MG63 (cell line): ENCODE measurements around the gene CAPRIN2. TPM values are rescaled to one million over a fixed set of nuclear protein-coding genes. Genes with fewer than 3 reads are reported as not detected.

Experiments used
- DNase-seq: peaks from one replicate; pipeline ENCODE4 v3.0.0-alpha.2; 2020
- H3K27me3 ChIP-seq: fragments of 250-450 bp; sonication (Bioruptor Pico); 2 replicates; pipeline ENCODE4 v1.5.1; 2020; ENCODE audit warnings: mild to moderate bottlenecking, moderate library complexity
- H3K36me3 ChIP-seq: fragments of 250-450 bp; sonication (Bioruptor Pico); 2 replicates; pipeline ENCODE4 v1.5.1; 2020; ENCODE audit warnings: mild to moderate bottlenecking, moderate library complexity
- H3K4me3 ChIP-seq: fragments of 250-450 bp; sonication (Bioruptor Pico); 2 replicates; pipeline ENCODE4 v1.5.1; 2020; ENCODE audit warnings: mild to moderate bottlenecking, moderate library complexity
- H3K9me3 ChIP-seq: fragments of 250-450 bp; sonication (Bioruptor Pico); 2 replicates; pipeline ENCODE4 v1.5.1; 2020; ENCODE audit warnings: mild to moderate bottlenecking, moderate library complexity
- total RNA-seq: library from RNA; depleted of rRNA; stranded (reverse); fragments of >200 nt; shearing (Covaris generic); gene quantifications from 2 replicates; pipeline ENCODE4 v1.2.3, GENCODE V29; 2014; ENCODE audit warnings: low replicate concordance

Gene CAPRIN2
- total RNA-seq, 1 experiment from 2014 or later: 14.2 TPM

- Histone ChIP-seq H3K4me3 (no peak overlapping the region), H3K27me3 (no peaks in the 10 kb centered on the region), H3K9me3 (no peaks in the 10 kb centered on the region), H3K36me3 (peaks cover 31% of the 10 kb centered on the region)
- DNase-seq: no peak
Measured at GRCh38 chr12:30732954-30733637, 21.7 kb downstream of the CAPRIN2 start.

- Histone ChIP-seq H3K4me3 (no peak overlapping the region), H3K27me3 (no peaks in the 10 kb centered on the region), H3K36me3 (peaks cover 33% of the 10 kb centered on the region), H3K9me3 (no peaks in the 10 kb centered on the region)
- DNase-seq: no peak
Measured at GRCh38 chr12:30730011-30730410, 24.7 kb downstream of the CAPRIN2 start.

GRCh38 chr12:30729547-30729946 is 25.2 kb downstream of the CAPRIN2 start:
- no peak for DNase-seq
- H3K27me3 ChIP-seq: no peaks in the 10 kb centered on the region
- no peaks in the 10 kb centered on the region for H3K9me3 ChIP-seq
- no peak overlapping the region for H3K4me3 ChIP-seq
- H3K36me3 ChIP-seq: peaks cover 36% of the 10 kb centered on the region

- Histone ChIP-seq H3K4me3 (no peak overlapping the region), H3K9me3 (no peaks in the 10 kb centered on the region), H3K27me3 (no peaks in the 10 kb centered on the region), H3K36me3 (peaks cover 33% of the 10 kb centered on the region)
- no peak for DNase-seq
Measured at GRCh38 chr12:30726647-30727046, 28.1 kb downstream of the CAPRIN2 start.

GRCh38 chr12:30725739-30726138 is 29.0 kb downstream of the CAPRIN2 start:
- no peak overlapping the region for H3K4me3 ChIP-seq
- H3K9me3 ChIP-seq: no peaks in the 10 kb centered on the region
- no peak for DNase-seq
- no peaks in the 10 kb centered on the region for H3K27me3 ChIP-seq
- peaks cover 39% of the 10 kb centered on the region for H3K36me3 ChIP-seq

GRCh38 chr12:30719060-30719459 is 35.7 kb downstream of the CAPRIN2 start:
- Histone ChIP-seq H3K27me3 (no peaks in the 10 kb centered on the region), H3K4me3 (no peak overlapping the region), H3K9me3 (no peaks in the 10 kb centered on the region), H3K36me3 (peaks cover 52% of the 10 kb centered on the region)
- DNase-seq: peak; percentile 84

- DNase-seq: no peak
- Histone ChIP-seq H3K36me3 (peaks cover 33% of the 10 kb centered on the region), H3K4me3 (no peak overlapping the region), H3K27me3 (no peaks in the 10 kb centered on the region), H3K9me3 (no peaks in the 10 kb centered on the region)
Measured at GRCh38 chr12:30707613-30708342, 47.0 kb downstream of the CAPRIN2 start.

- H3K36me3 ChIP-seq: peaks cover 26% of the 10 kb centered on the region
- H3K9me3 ChIP-seq: no peaks in the 10 kb centered on the region
- no peaks in the 10 kb centered on the region for H3K27me3 ChIP-seq
- H3K4me3 ChIP-seq: no peak overlapping the region
- no peak for DNase-seq
Measured at GRCh38 chr12:30706476-30706875, 48.3 kb downstream of the CAPRIN2 start.

GRCh38 chr12:30701056-30701455 is 53.7 kb downstream of the CAPRIN2 start:
- H3K36me3 ChIP-seq: no peaks in the 10 kb centered on the region
- no peaks in the 10 kb centered on the region for H3K9me3 ChIP-seq
- no peak overlapping the region for H3K4me3 ChIP-seq
- no peaks in the 10 kb centered on the region for H3K27me3 ChIP-seq
- DNase-seq: no peak

- no peaks in the 10 kb centered on the region for H3K36me3 ChIP-seq
- no peaks in the 10 kb centered on the region for H3K27me3 ChIP-seq
- H3K4me3 ChIP-seq: no peak overlapping the region
- no peak for DNase-seq
- H3K9me3 ChIP-seq: no peaks in the 10 kb centered on the region
Measured at GRCh38 chr12:30700216-30700900, 54.4 kb downstream of the CAPRIN2 start.

GRCh38 chr12:30698346-30698745 is 56.4 kb downstream of the CAPRIN2 start:
- no peak overlapping the region for H3K4me3 ChIP-seq
- DNase-seq: no peak
- no peaks in the 10 kb centered on the region for H3K9me3 ChIP-seq
- no peaks in the 10 kb centered on the region for H3K27me3 ChIP-seq
- no peaks in the 10 kb centered on the region for H3K36me3 ChIP-seq

GRCh38 chr12:30696943-30697342 is 57.8 kb downstream of the CAPRIN2 start:
- no peaks in the 10 kb centered on the region for H3K9me3 ChIP-seq
- no peaks in the 10 kb centered on the region for H3K36me3 ChIP-seq
- H3K27me3 ChIP-seq: no peaks in the 10 kb centered on the region
- no peak overlapping the region for H3K4me3 ChIP-seq
- no peak for DNase-seq

- peak overlapping the region; percentile 94 for H3K4me3 ChIP-seq
- no peaks in the 10 kb centered on the region for H3K36me3 ChIP-seq
- DNase-seq: no peak
- no peaks in the 10 kb centered on the region for H3K9me3 ChIP-seq
- H3K27me3 ChIP-seq: no peaks in the 10 kb centered on the region
Measured at GRCh38 chr12:30696486-30696885, 58.3 kb downstream of the CAPRIN2 start.

GRCh38 chr12:30696103-30696408 is 58.7 kb downstream of the CAPRIN2 start:
- H3K9me3 ChIP-seq: no peaks in the 10 kb centered on the region
- H3K4me3 ChIP-seq: peak overlapping the region; percentile 94
- H3K27me3 ChIP-seq: no peaks in the 10 kb centered on the region
- no peak for DNase-seq
- H3K36me3 ChIP-seq: no peaks in the 10 kb centered on the region

- DNase-seq: peak; percentile 98
- H3K36me3 ChIP-seq: no peaks in the 10 kb centered on the region
- peak within 1 kb of the TSS; percentile 94 for H3K4me3 ChIP-seq
- H3K27me3 ChIP-seq: no peaks in the 10 kb centered on the region
- no peaks in the 10 kb centered on the region for H3K9me3 ChIP-seq
Measured at GRCh38 chr12:30695199-30696102, 59.3 kb downstream of the CAPRIN2 start, which contains the start of gene IPO8. TSS of gene IPO8 (minus strand) at chr12:30695869. CDS start at chr12:30695647, 222 bp downstream.

- Histone ChIP-seq H3K36me3 (peaks cover 1% of the 10 kb centered on the region; the same call in 1 of the 2 replicates), H3K4me3 (peak overlapping the region; percentile 94), H3K9me3 (no peaks in the 10 kb centered on the region), H3K27me3 (no peaks in the 10 kb centered on the region)
- DNase-seq: peak; percentile 66
Measured at GRCh38 chr12:30694412-30695198, 60.1 kb downstream of the CAPRIN2 start.
